Keratinocyte (primary cell): ENCODE results near the gene PJA1. TPM values are rescaled to one million over a fixed set of nuclear protein-coding genes. Genes with fewer than 3 reads are reported as not detected.

Experiments
- DNase-seq: peaks from one replicate; pipeline ENCODE4 v3.0.0-alpha.2; 2011; ENCODE audit warnings: low read depth, missing footprints, low spot score
- FAIRE-seq: peaks from 2 replicates; lab custom pipeline; 2011; peaks lifted over from hg19 to GRCh38; lab: Jason Lieb, UNC
- H2AFZ ChIP-seq: 2 replicates; pipeline ENCODE4 v1.6.0; 2012; ENCODE audit warnings: low read length, control low read depth, inconsistent platforms; ENCODE audit not compliant: control insufficient read depth
- H3K27ac ChIP-seq: 2 replicates; pipeline ENCODE4 v1.5.1; 2011; ENCODE audit warnings: low read length; ENCODE audit not compliant: control insufficient read depth, insufficient read depth
- H3K27me3 ChIP-seq: 3 replicates; pipeline ENCODE4 v1.6.0; 2011; ENCODE audit warnings: low read length; ENCODE audit not compliant: control insufficient read depth, insufficient read depth; ENCODE audit errors: extremely low read depth
- H3K36me3 ChIP-seq, 2 experiments: 2 replicates in 1 of 2; 3 replicates in 1 of 2; pipeline ENCODE4 v1.5.1; 2011; ENCODE audit warnings: low read length in 2 of 2, mild to moderate bottlenecking in 1 of 2; ENCODE audit not compliant: control insufficient read depth in 2 of 2, insufficient read depth in 2 of 2; ENCODE audit errors: extremely low read depth in 1 of 2
- H3K4me1 ChIP-seq: 3 replicates; pipeline ENCODE4 v1.5.1; 2011; ENCODE audit warnings: low read length; ENCODE audit not compliant: control insufficient read depth, insufficient read depth; ENCODE audit errors: extremely low read depth
- H3K4me2 ChIP-seq: 3 replicates; pipeline ENCODE4 v1.6.0; 2011; ENCODE audit warnings: low read depth, low read length; ENCODE audit not compliant: control insufficient read depth, insufficient read depth; ENCODE audit errors: extremely low read depth
- H3K4me3 ChIP-seq, 3 experiments: fragments of 200-600 bp in 1 of 3; sonication (generic) in 1 of 3; 2 replicates in 2 of 3; 3 replicates in 1 of 3; pipeline ENCODE4 v1.5.1; 2011 to 2016; ENCODE audit warnings: low read length in 3 of 3, mild to moderate bottlenecking in 3 of 3, control low read depth in 2 of 3, inconsistent platforms in 1 of 3, low read depth in 1 of 3, mixed read lengths in 1 of 3, mixed run types in 1 of 3, moderate library complexity in 1 of 3; ENCODE audit not compliant: control insufficient read depth in 2 of 3, insufficient read depth in 2 of 3; ENCODE audit errors: extremely low read depth in 1 of 3
- H3K79me2 ChIP-seq: 2 replicates; pipeline ENCODE4 v1.6.0; 2012; ENCODE audit warnings: low read length; ENCODE audit not compliant: control insufficient read depth, insufficient read depth
- H3K9ac ChIP-seq: 3 replicates; pipeline ENCODE4 v1.6.0; 2011; ENCODE audit warnings: low read length; ENCODE audit not compliant: control insufficient read depth, insufficient read depth; ENCODE audit errors: extremely low read depth
- H3K9me1 ChIP-seq: 3 replicates; pipeline ENCODE4 v1.6.0; 2011; ENCODE audit warnings: low read length; ENCODE audit not compliant: control insufficient read depth, insufficient read depth; ENCODE audit errors: extremely low read depth
- H3K9me3 ChIP-seq: 2 replicates; pipeline ENCODE4 v1.5.1; 2012; ENCODE audit warnings: low read depth, low read length; ENCODE audit not compliant: control insufficient read depth
- H4K20me1 ChIP-seq: 3 replicates; pipeline ENCODE4 v1.6.0; 2011; ENCODE audit warnings: low read length; ENCODE audit not compliant: control insufficient read depth, insufficient read depth; ENCODE audit errors: extremely low read depth
- EZH2 ChIP-seq: IDR thresholded peaks from one replicate; pipeline ENCODE4 v1.6.1; 2012; ENCODE audit warnings: inconsistent platforms, mild to moderate bottlenecking, low read length, moderate library complexity
- dilution Hi-C: fragments of 300-500 bp; cut with MboI; formaldehyde crosslinking; loops from one replicate; pipeline ENCODE4 v1.7.0; 2020; ENCODE audit warnings: low sequenced_read_pairs; ENCODE audit not compliant: extremely low pct_ligation_motif_present
- polyA plus RNA-seq, 5 experiments: library from polyadenylated mRNA; depleted of rRNA in 3 of 5; stranded (reverse) in 3 of 5; stranded (forward) in 1 of 5; unstranded in 1 of 5; fragments of >200 nt; gene quantifications; 1 replicate in 1 of 5; 2 replicates in 3 of 5; 3 replicates in 1 of 5; pipeline versions ENCODE4 v1.2.1 to v1.2.3, GENCODE V29; 2011 to 2012; ENCODE audit warnings: missing spikeins in 2 of 5, low read depth in 1 of 5, low replicate concordance in 1 of 5
- TF ChIP-seq, protein P1 (sequence below), 3 experiments: IDR thresholded peaks in 1 of 3; conservative IDR thresholded peaks in 1 of 3; optimal IDR thresholded peaks in 1 of 3; 2 replicates in 2 of 3; 3 replicates in 1 of 3; pipeline versions ENCODE3 to v1.5.1; 2011; ENCODE audit warnings: low read length in 3 of 3, mild to moderate bottlenecking in 3 of 3, moderate library complexity in 2 of 3, control low read depth in 1 of 3, inconsistent platforms in 1 of 3; ENCODE audit not compliant: insufficient read depth in 2 of 3; ENCODE audit errors: extremely low read depth in 1 of 3

The PJA1 gene
- polyA plus RNA-seq, 1 donor (not counting 4 experiments of a cell fraction or from before 2014, with no cell fraction given) = 19.2 TPM

DNA sequence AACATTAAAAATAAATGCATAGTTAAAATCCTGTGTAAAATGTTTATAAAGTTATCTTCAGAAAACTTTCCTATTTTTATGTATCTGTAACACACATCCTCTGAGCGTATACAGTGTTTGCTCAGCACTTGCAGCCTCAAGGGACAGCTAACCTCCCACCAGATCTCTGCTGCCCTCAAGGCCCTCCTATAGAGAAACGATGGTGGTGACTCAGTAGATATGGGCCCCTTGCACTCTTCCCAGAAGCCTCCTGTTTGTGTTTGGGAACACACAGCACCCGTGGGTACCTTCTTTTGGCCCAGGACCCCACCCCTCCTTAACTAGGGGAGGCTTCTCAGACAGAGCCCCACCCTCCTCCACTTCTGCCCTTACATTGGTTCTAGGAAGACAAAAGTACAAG lies 26.7 kb downstream of the PJA1 start:
- TF ChIP-seq, protein P1, sequence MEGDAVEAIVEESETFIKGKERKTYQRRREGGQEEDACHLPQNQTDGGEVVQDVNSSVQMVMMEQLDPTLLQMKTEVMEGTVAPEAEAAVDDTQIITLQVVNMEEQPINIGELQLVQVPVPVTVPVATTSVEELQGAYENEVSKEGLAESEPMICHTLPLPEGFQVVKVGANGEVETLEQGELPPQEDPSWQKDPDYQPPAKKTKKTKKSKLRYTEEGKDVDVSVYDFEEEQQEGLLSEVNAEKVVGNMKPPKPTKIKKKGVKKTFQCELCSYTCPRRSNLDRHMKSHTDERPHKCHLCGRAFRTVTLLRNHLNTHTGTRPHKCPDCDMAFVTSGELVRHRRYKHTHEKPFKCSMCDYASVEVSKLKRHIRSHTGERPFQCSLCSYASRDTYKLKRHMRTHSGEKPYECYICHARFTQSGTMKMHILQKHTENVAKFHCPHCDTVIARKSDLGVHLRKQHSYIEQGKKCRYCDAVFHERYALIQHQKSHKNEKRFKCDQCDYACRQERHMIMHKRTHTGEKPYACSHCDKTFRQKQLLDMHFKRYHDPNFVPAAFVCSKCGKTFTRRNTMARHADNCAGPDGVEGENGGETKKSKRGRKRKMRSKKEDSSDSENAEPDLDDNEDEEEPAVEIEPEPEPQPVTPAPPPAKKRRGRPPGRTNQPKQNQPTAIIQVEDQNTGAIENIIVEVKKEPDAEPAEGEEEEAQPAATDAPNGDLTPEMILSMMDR (optimal IDR thresholded peaks at IDR 0.05 in 1 of 3, IDR thresholded peaks at IDR 0.05 in 1 of 3, conservative IDR thresholded peaks at IDR 0.05 in 1 of 3; ENCODE audit: extremely low read depth in 1 of 3, insufficient read depth in 2 of 3, low read length in 3 of 3) = no peak
- TF ChIP-seq EZH2 = no peak
- DNase-seq = no peak
- peaks cover 3% of the 10 kb centered on the region for H3K4me1 ChIP-seq
- no peaks in the 10 kb centered on the region for H3K79me2 ChIP-seq
- dilution Hi-C loops = no loop called here
- H3K9me1 ChIP-seq = no peaks in the 10 kb centered on the region
- no peaks in the 10 kb centered on the region for H4K20me1 ChIP-seq
- FAIRE-seq = no peak
- no peaks in the 10 kb centered on the region for H3K9me3 ChIP-seq
- H3K9ac ChIP-seq = no peak overlapping the region
- no peak overlapping the region for H3K4me2 ChIP-seq
- H3K27ac ChIP-seq = no peak overlapping the region
- no peak overlapping the region for H2AFZ ChIP-seq
- H3K27me3 ChIP-seq = no peaks in the 10 kb centered on the region
- H3K4me3 ChIP-seq = no peak overlapping the region
- no peaks in the 10 kb centered on the region for H3K36me3 ChIP-seq

DNA sequence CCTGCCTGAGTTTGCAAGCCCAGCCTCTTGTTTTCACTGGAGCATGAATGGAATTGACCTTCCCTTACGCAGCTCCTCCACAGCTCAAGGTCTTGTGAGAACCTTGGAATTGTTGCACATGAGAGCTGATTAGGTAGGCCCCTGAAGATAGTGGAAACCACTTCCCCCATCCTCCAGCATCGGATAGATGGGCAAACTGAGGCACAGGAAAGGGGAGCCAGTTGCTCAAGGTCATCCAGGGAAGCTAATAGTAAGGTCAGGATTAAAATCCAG lies 27.2 kb downstream of the PJA1 start:
- no peak overlapping the region for H3K9ac ChIP-seq
- H3K4me3 ChIP-seq = no peak overlapping the region
- FAIRE-seq = no peak
- no peak for TF ChIP-seq EZH2
- TF ChIP-seq, protein P1 (optimal IDR thresholded peaks at IDR 0.05 in 1 of 3, IDR thresholded peaks at IDR 0.05 in 1 of 3, conservative IDR thresholded peaks at IDR 0.05 in 1 of 3; ENCODE audit: extremely low read depth in 1 of 3, insufficient read depth in 2 of 3, low read length in 3 of 3) = no peak
- no peaks in the 10 kb centered on the region for H3K9me1 ChIP-seq
- no peak overlapping the region for H2AFZ ChIP-seq
- no peaks in the 10 kb centered on the region for H3K36me3 ChIP-seq
- no peak overlapping the region for H3K4me2 ChIP-seq
- H3K79me2 ChIP-seq = no peaks in the 10 kb centered on the region
- H3K4me1 ChIP-seq = peaks cover 8% of the 10 kb centered on the region
- H4K20me1 ChIP-seq = no peaks in the 10 kb centered on the region
- dilution Hi-C loops = no loop called here
- no peak for DNase-seq
- H3K27ac ChIP-seq = no peak overlapping the region
- no peaks in the 10 kb centered on the region for H3K27me3 ChIP-seq
- H3K9me3 ChIP-seq = no peaks in the 10 kb centered on the region
